CD14-positive monocyte (primary cell): ENCODE results near the gene IQGAP2. TPM values are rescaled to one million over a fixed set of nuclear protein-coding genes. Genes with fewer than 3 reads are reported as not detected.
A peak's percentile ranks its signal among the peaks of the same experiment; 100 is the strongest.

Experiments
- DNase-seq, 3 donors: peaks; one replicate each; pipeline ENCODE4 v3.0.0-alpha.2; 2011 to 2022
- H2AFZ ChIP-seq: 2 replicates; pipeline ENCODE4 v1.6.0; 2012; ENCODE audit warnings: mild to moderate bottlenecking, low read depth, low read length, inconsistent platforms; ENCODE audit not compliant: insufficient read depth, poor library complexity, severe bottlenecking
- H3K27ac ChIP-seq, 2 donors: 1 replicate in 1 of 2; 2 replicates in 1 of 2; pipeline ENCODE4 v1.5.1; 2012 to 2013; ENCODE audit warnings: low read length in 2 of 2, control low read depth in 1 of 2, inconsistent platforms in 1 of 2, low read depth in 1 of 2, mild to moderate bottlenecking in 1 of 2
- H3K27me3 ChIP-seq, 2 donors: one replicate each; pipeline versions ENCODE4 v1.6.0 to v1.6.1; 2011 to 2013; ENCODE audit warnings: low read length in 2 of 2; ENCODE audit not compliant: control insufficient read depth in 2 of 2, insufficient read depth in 2 of 2
- H3K36me3 ChIP-seq, 2 donors: replicated peaks in 1 of 2; 1 replicate in 1 of 2; 2 replicates in 1 of 2; pipeline versions ENCODE4 v1.5.1 to v1.6.1; 2012 to 2013; ENCODE audit warnings: low read length in 2 of 2, control low read depth in 1 of 2, inconsistent platforms in 1 of 2, mild to moderate bottlenecking in 1 of 2; ENCODE audit not compliant: insufficient read depth in 2 of 2, control insufficient read depth in 1 of 2
- H3K4me1 ChIP-seq, 2 donors: 1 replicate in 1 of 2; 2 replicates in 1 of 2; pipeline versions ENCODE4 v1.5.1 to v1.6.1; 2012 to 2013; ENCODE audit warnings: low read length in 2 of 2, control low read depth in 1 of 2, inconsistent platforms in 1 of 2, mild to moderate bottlenecking in 1 of 2, moderate library complexity in 1 of 2; ENCODE audit not compliant: insufficient read depth in 2 of 2, control insufficient read depth in 1 of 2
- H3K4me2 ChIP-seq: replicated peaks from 2 replicates; pipeline ENCODE3; 2012; ENCODE audit warnings: low read length, moderate library complexity, mild to moderate bottlenecking; ENCODE audit not compliant: poor library complexity, severe bottlenecking; ENCODE audit errors: extremely low read depth
- H3K4me3 ChIP-seq, 3 experiments: fragments of 200-600 bp in 1 of 3; sonication (generic) in 1 of 3; replicated peaks in 1 of 3; 1 replicate in 2 of 3; 2 replicates in 1 of 3; pipeline ENCODE4 v1.5.1; 2011 to 2013; ENCODE audit warnings: low read length in 3 of 3, mild to moderate bottlenecking in 3 of 3, control low read depth in 2 of 3, low read depth in 2 of 3, inconsistent platforms in 1 of 3, moderate library complexity in 1 of 3
- H3K79me2 ChIP-seq: 2 replicates; pipeline ENCODE4 v1.6.0; 2012; ENCODE audit warnings: mild to moderate bottlenecking, control low read depth, inconsistent platforms, low read length, moderate library complexity; ENCODE audit not compliant: insufficient read depth
- H3K9ac ChIP-seq: 2 replicates; pipeline ENCODE4 v1.6.0; 2017; ENCODE audit warnings: low read length, mild to moderate bottlenecking; ENCODE audit not compliant: insufficient read depth, poor library complexity, severe bottlenecking
- H3K9me3 ChIP-seq, 2 donors: replicated peaks in 1 of 2; 1 replicate in 1 of 2; 2 replicates in 1 of 2; pipeline versions ENCODE4 v1.5.1 to v1.6.1; 2012 to 2013; ENCODE audit warnings: low read length in 2 of 2, control low read depth in 1 of 2; ENCODE audit not compliant: control insufficient read depth in 1 of 2, insufficient read depth in 1 of 2
- H4K20me1 ChIP-seq: 2 replicates; pipeline ENCODE4 v1.6.0; 2012; ENCODE audit warnings: mild to moderate bottlenecking, low read length, control low read depth, moderate library complexity; ENCODE audit not compliant: insufficient read depth
- H3K27ac Mint-ChIP-seq, 7 donors: one replicate each; pipeline ENCODE4 v1.8.0; 2020; ENCODE audit warnings: mild to moderate bottlenecking in 7 of 7, mixed read lengths in 7 of 7, moderate library complexity in 6 of 7, inconsistent platforms in 2 of 7
- H3K27me3 Mint-ChIP-seq, 3 donors: one replicate each; pipeline ENCODE4 v1.8.0; 2021 to 2022; ENCODE audit warnings: low read depth in 3 of 3, mild to moderate bottlenecking in 3 of 3, mixed read lengths in 3 of 3, moderate library complexity in 3 of 3, inconsistent platforms in 1 of 3
- H3K36me3 Mint-ChIP-seq, 2 donors: one replicate each; pipeline ENCODE4 v1.8.0; 2020; ENCODE audit warnings: mixed read lengths in 2 of 2, inconsistent platforms in 1 of 2, mild to moderate bottlenecking in 1 of 2
- H3K4me1 Mint-ChIP-seq: one replicate; pipeline ENCODE4 v1.8.0; 2020; ENCODE audit warnings: mild to moderate bottlenecking, mixed read lengths
- H3K4me3 Mint-ChIP-seq, 2 donors: one replicate each; pipeline ENCODE4 v1.8.0; 2020; ENCODE audit warnings: mild to moderate bottlenecking in 2 of 2, mixed read lengths in 2 of 2, moderate library complexity in 1 of 2
- H3K9me3 Mint-ChIP-seq, 7 donors: one replicate each; pipeline ENCODE4 v1.8.0; 2020 to 2022; ENCODE audit warnings: mixed read lengths in 7 of 7, mild to moderate bottlenecking in 6 of 7, moderate library complexity in 6 of 7, inconsistent platforms in 2 of 7
- CTCF ChIP-seq: fragments of 200-600 bp; IDR thresholded peaks from one replicate; pipeline ENCODE4 v1.8.0; 2022; ENCODE audit warnings: antibody characterized with exemption, mild to moderate bottlenecking
- WGBS: methylation state at CpG from one replicate; pipeline ENCODE4 v1.1.5; 2013; ENCODE audit warnings: missing lambda C conversion rate; ENCODE audit not compliant: insufficient coverage; 5-methylcytosine and 5-hydroxymethylcytosine counted together
- intact Hi-C, 2 donors: fragments of 100-400 bp; cut with micrococcal nuclease; formaldehyde crosslinking; loops; one replicate each; pipeline versions ENCODE4 v1.15.0 to v1.15.1; 2023
- polyA plus RNA-seq, 3 donors: library from polyadenylated mRNA; depleted of rRNA in 1 of 3; unstranded in 2 of 3; stranded (reverse) in 1 of 3; fragments of 300-500 nt in 2 of 3; fragments of >200 nt in 1 of 3; fragmentation: Illumina TruSeq in 2 of 3; gene quantifications; 1 replicate in 2 of 3; 2 replicates in 1 of 3; pipeline ENCODE4 v1.2.3, GENCODE V29; 2012 to 2021

IQGAP2 gene
- polyA plus RNA-seq, 3 donors: 21.4 to 50.9 (median 35.4) TPM

GRCh38 chr5:76690037-76690679 is 287.1 kb downstream of the IQGAP2 start:
- H3K27ac Mint-ChIP-seq: peak overlapping the region in 1 of 7 donors; percentile 43
- H3K4me1 ChIP-seq: no peaks in the 10 kb centered on the region
- H3K79me2 ChIP-seq: no peaks in the 10 kb centered on the region
- no peak overlapping the region for H3K27ac ChIP-seq
- intact Hi-C loops: no loop called here
- H3K36me3 ChIP-seq: peaks cover 88 to 99% of the 10 kb centered on the region in 2 donors
- H3K27me3 Mint-ChIP-seq: no peaks in the 10 kb centered on the region
- H2AFZ ChIP-seq: no peak overlapping the region
- H3K4me1 Mint-ChIP-seq: no peaks in the 10 kb centered on the region
- no peak for TF ChIP-seq CTCF
- WGBS: no CpG with 5 or more reads among the region's 3 CpGs
- H4K20me1 ChIP-seq: no peaks in the 10 kb centered on the region
- no peak overlapping the region for H3K4me3 Mint-ChIP-seq
- H3K9me3 ChIP-seq: no peaks in the 10 kb centered on the region
- DNase-seq: no peak
- H3K27me3 ChIP-seq: no peaks in the 10 kb centered on the region
- no peak overlapping the region for H3K4me2 ChIP-seq
- no peak overlapping the region for H3K4me3 ChIP-seq
- no peak overlapping the region for H3K9ac ChIP-seq
- peaks cover 73 to 85% of the 10 kb centered on the region in 2 donors for H3K36me3 Mint-ChIP-seq
- H3K9me3 Mint-ChIP-seq: peaks cover 0 to 2% (median 0%) of the 10 kb centered on the region in 7 donors

- no peaks in the 10 kb centered on the region for H3K27me3 ChIP-seq
- H3K9me3 ChIP-seq: no peaks in the 10 kb centered on the region
- no peak for DNase-seq
- intact Hi-C loops: no loop called here
- H3K27ac ChIP-seq: peak overlapping the region in 1 of 2 donors; percentile 36
- H2AFZ ChIP-seq: no peak overlapping the region
- WGBS: 98% methylated on average over 5 of the region's 7 CpGs
- peaks cover 88 to 99% of the 10 kb centered on the region in 2 donors for H3K36me3 ChIP-seq
- Mint-ChIP-seq H3K9me3 (peaks cover 0 to 2% (median 0%) of the 10 kb centered on the region in 7 donors), H3K4me1 (no peaks in the 10 kb centered on the region), H3K27ac (peak overlapping the region in 1 of 7 donors; percentile 70), H3K36me3 (peaks cover 72 to 85% of the 10 kb centered on the region in 2 donors), H3K27me3 (no peaks in the 10 kb centered on the region), H3K4me3 (no peak overlapping the region)
- H3K4me1 ChIP-seq: no peaks in the 10 kb centered on the region
- no peak overlapping the region for H3K4me2 ChIP-seq
- no peak for TF ChIP-seq CTCF
- H4K20me1 ChIP-seq: no peaks in the 10 kb centered on the region
- H3K4me3 ChIP-seq: no peak overlapping the region
- no peaks in the 10 kb centered on the region for H3K79me2 ChIP-seq
- no peak overlapping the region for H3K9ac ChIP-seq
These were observed 287.8 kb downstream of the IQGAP2 start for GRCh38 chr5:76690704-76691466.
